ENCODE results near the gene JAG1.

DNA sequence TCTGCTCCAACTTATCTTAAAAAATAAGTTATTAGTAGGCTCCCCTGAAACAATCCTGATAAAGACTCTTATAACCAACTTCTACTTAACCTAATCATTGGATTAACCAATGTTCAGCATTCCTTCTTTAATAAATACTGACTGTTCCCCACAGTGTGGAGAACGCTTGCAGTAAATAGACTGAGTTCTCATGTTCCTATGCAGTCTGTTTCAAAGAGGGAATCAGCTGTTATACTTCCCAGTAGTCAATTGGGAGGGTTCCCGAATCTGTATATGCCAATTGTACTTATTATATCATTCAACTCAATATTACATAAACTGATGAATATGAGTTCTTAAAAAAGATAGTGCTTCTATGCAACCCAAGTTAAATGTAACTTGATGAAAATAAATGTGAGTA, 9.7 kb upstream of the JAG1 start:
- TF ChIP-seq, protein P1, sequence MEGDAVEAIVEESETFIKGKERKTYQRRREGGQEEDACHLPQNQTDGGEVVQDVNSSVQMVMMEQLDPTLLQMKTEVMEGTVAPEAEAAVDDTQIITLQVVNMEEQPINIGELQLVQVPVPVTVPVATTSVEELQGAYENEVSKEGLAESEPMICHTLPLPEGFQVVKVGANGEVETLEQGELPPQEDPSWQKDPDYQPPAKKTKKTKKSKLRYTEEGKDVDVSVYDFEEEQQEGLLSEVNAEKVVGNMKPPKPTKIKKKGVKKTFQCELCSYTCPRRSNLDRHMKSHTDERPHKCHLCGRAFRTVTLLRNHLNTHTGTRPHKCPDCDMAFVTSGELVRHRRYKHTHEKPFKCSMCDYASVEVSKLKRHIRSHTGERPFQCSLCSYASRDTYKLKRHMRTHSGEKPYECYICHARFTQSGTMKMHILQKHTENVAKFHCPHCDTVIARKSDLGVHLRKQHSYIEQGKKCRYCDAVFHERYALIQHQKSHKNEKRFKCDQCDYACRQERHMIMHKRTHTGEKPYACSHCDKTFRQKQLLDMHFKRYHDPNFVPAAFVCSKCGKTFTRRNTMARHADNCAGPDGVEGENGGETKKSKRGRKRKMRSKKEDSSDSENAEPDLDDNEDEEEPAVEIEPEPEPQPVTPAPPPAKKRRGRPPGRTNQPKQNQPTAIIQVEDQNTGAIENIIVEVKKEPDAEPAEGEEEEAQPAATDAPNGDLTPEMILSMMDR (IDR thresholded peaks at IDR 0.05), result no peak
- TF ChIP-seq RAD21 (conservative IDR thresholded peaks at IDR 0.05 in 1 of 2, IDR thresholded peaks at IDR 0.05 in 1 of 2) (no peak), POLR2A (IDR thresholded peaks at IDR 0.05; ENCODE audit: low read length) (no peak), RFX5 (IDR thresholded peaks at IDR 0.05) (no peak), REST (IDR thresholded peaks at IDR 0.05) (no peak), ZFP36 (IDR thresholded peaks at IDR 0.05; ENCODE audit: borderline replicate concordance, partially characterized antibody) (no peak), EP300 (IDR thresholded peaks at IDR 0.05) (no peak), FOSL2 (IDR thresholded peaks at IDR 0.05) (no peak), FOSL2 (CRISPR knock-in tag; IDR thresholded peaks at IDR 0.05) (no peak), CBX2 (IDR thresholded peaks at IDR 0.05; ENCODE audit: borderline replicate concordance, low read depth) (no peak), JUNB (IDR thresholded peaks at IDR 0.05) (no peak), ESRRA (IDR thresholded peaks at IDR 0.05; ENCODE audit: borderline replicate concordance, low read length) (no peak)
- TF ChIP-seq, protein P2, sequence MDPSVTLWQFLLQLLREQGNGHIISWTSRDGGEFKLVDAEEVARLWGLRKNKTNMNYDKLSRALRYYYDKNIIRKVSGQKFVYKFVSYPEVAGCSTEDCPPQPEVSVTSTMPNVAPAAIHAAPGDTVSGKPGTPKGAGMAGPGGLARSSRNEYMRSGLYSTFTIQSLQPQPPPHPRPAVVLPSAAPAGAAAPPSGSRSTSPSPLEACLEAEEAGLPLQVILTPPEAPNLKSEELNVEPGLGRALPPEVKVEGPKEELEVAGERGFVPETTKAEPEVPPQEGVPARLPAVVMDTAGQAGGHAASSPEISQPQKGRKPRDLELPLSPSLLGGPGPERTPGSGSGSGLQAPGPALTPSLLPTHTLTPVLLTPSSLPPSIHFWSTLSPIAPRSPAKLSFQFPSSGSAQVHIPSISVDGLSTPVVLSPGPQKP (IDR thresholded peaks at IDR 0.05; ENCODE audit: low read depth, low read length), result no peak
- TF ChIP-seq, protein P3, sequence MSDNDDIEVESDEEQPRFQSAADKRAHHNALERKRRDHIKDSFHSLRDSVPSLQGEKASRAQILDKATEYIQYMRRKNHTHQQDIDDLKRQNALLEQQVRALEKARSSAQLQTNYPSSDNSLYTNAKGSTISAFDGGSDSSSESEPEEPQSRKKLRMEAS (IDR thresholded peaks at IDR 0.05), result no peak
- TF ChIP-seq, protein P4, sequence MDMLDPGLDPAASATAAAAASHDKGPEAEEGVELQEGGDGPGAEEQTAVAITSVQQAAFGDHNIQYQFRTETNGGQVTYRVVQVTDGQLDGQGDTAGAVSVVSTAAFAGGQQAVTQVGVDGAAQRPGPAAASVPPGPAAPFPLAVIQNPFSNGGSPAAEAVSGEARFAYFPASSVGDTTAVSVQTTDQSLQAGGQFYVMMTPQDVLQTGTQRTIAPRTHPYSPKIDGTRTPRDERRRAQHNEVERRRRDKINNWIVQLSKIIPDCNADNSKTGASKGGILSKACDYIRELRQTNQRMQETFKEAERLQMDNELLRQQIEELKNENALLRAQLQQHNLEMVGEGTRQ (IDR thresholded peaks at IDR 0.05), result no peak
